Hematopoietic multipotent progenitor cell treated with erythropoietin and hydrocortisone succinate and interleukin-3 and kit ligand, for 6 days (in vitro differentiated cells): ENCODE measurements around the gene CHRNA4.

Experiments used
- DNase-seq: peaks from one replicate; pipeline ENCODE4 v3.0.0-alpha.2; 2015

Gene CHRNA4

DNA sequence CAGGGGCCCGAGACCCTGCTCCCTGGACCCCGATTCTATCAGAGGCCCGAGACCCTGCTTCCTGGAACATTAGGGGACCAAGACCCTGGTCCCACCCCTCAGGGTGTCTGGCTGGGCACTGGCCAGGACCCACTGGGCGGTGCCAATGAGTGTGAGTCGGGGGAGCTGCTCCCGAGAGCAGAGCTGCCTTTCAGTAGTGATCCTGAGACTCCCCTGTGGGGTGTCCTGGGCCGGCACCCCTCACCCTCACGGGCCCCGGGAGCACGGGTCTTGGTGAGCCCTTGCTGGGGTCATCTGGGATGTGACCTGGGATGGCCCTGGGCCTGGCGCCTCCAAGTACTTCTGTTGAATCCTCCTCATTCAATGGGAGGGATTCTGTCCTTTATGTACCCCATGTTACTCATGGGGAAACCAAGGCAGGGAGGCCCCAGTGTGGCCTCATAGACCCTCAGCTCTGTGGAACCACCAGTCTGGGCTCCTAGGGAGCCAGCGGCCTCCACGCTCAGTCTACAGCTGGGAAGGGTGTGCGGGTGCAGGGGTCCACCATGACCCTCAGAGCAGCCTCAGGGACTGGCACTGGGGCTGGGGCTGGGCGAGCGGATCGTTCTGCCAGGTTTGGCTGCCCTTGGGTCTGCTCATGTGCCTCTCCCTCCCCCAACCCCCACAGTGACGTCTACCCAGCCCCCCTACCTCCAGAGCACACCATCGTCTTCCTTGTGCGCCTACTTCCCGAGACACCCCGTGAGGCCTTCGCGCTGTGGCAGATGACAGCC is 42.6 kb downstream of the CHRNA4 start:
- DNase-seq: no peak

DNA sequence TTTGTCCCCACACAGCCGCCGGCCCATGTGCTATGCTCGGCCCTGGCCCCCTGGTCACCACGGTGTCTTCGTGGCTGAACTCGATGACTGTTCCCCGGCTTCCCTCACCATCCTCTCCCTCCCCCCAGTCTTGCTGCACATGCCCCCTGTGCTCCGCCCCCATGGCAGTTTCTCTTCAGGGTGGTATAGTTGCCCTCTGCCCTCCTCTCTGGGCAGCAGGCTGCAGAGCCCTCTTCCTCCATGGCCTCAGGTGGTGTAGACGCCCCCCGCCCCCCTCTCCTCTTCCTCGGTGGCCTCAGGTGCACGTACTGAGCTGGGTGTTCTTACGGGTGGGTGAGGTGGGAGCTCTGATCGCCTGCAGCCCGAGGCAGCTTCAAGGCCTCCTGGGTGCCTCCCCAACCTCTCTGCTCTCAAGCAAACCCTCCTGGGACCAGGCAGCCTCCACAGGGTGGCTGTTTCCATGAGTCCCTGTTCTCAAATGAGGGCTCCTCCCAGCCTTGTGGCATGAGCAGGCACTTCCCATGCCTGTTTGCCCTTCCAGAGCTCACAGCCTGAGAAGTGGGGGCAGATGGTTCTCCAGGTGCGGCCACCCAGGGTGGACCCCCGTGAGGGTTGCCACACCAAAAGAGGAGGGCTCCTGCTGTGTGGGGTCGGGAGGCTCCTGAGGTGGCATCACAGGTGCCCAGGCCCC is 43.4 kb downstream of the CHRNA4 start:
- DNase-seq: no peak

DNA sequence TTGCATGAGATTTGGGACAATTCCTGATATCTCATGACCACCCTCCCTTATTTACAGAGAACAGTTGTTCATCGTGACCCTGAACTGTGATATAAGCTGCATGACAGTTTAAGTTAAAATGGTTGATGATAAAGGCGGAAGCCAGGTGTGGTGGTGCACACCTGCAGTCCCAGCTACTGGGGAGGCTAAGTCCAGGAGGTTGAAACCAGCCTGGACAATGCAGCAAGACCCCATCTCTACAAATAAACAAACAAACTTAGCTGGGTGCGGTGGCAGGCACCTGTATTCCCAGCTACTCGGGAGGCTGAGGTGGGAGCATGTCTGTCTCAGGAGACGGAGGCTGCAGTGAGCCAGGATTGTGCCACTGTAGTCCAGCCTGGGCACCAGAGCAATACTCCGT is 44.1 kb downstream of the CHRNA4 start:
- no peak for DNase-seq

DNA sequence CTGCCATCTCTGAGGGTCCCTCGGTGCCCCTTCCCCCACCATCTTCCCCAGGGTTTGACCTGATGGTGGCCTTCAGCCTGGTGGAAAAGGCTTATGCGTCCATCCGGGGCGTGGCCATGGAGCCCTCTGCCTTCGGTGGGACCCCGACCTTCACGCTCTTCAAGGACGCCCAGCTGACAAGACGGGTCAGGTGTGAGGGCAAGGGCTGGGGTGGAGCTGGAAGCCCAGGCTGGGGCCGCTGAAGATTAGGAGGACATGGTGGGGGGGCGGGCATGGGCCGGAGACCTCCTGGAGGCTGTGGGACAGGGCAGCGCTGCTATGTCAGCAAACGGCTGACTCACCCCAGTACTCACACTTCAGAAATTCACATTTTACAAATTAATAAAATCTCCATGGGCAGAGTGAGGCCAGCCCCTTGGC is 44.6 kb downstream of the CHRNA4 start:
- DNase-seq: no peak

DNA sequence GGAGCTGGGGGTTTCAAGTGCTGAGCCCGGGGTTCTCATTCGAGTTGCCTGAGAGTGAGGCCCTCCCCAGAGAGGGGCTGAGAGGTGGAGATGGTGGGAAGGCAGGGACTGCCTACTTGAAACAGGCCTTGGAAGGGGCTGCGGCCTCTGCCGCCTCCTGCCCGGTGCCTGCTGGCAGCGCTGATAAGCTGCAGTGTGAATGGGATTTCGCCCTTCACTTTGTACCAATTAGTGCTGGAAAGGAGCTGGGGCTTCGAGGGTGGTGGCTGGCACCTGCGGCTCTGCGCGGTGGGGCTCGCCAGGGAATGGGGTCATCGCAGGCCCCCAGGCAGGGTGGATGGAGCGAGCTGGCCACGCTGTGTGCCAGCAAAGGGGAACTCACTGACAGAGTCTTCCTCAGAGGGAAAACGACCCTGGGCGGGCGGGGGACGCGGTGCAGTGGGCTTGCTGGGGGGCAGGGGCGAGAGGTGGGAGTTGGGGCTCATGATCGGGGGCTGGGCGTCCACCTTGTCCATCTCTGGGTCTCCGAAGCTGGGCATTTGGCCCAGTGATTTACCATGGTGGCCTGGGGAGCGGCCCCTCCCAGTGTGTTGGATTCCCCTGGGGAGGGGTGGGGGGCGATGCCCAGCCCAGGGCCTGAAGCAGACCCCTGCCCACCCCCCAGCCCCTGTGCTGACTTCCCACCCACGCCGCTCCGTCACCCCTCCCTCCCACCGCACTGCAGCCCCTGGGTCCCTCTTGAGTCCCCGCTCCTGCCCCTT is 45.2 kb downstream of the CHRNA4 start:
- DNase-seq: no peak

DNA sequence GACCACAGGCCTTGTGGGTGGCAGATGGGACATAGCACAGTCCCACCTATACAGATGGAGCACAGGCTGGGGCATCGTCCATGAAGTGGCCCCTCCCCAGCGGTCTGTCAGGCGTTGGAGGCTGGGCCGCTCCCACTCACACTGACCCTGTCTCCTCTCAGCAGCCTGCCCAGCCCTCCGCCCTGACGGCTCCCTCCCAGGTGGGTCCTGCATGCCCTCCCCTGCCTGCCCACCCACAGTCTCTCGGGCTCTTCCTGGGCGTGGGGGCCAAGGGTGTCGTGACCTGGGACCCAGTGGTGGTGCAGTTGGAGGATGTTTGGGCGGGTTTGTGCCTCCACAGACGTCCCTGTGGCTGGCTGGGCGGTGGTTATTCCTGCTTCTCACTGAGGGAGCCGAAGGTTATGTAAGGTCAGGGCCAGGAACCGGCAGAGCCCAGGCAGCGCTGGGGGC is 45.9 kb downstream of the CHRNA4 start:
- no peak for DNase-seq

DNA sequence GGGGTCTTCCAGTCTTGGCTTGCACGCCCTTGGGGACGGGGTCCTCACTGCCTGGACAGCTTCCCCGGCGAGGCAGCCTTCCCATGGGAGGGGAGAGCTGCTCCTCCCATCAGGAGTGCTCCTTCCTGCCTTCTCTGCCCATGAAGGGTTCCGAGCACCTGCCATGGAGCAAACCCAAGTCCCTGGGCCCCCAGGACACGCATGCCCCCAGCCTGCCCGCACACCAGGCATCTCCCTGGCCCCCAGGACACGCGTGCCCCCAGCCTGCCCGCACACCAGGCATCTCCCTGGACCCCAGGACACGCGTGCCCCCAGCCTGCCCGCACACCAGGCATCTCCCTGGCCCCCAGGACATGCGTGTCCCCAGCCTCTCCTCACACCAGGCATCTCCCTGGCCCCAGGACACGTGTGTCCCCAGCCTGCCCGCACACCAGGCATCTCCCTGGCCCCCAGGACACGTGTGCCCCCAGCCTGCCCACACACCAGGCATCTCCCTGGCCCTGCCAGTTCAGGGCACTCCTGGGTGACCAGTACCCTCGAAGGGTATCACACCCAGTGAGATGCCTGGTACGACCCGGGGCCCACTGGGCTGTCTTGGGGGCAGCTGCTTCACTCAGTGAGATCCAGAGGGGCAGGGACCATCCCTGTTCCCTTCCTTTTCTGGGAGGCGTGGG is 46.4 kb downstream of the CHRNA4 start:
- DNase-seq: no peak

DNA sequence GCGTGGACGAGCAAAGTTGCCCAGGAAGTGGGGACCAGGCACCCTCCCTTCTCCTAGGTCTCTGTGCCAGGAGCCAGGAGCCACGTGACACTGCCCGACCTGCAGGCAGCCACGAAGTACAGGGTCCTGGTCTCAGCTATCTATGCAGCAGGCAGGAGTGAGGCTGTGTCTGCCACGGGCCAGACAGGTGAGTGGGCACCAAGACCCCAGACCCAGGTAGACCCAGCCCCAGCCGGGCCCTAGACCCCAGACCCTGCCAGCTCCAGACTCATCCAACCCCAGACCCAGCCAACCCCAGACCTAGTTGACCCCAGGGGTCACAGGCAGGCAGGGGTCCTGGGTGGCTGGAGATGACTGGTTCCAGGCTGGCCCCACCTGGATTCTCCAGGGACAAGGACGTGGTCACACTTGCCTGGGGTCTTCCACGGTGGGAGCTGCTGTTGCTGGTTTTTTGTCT is 47.1 kb downstream of the CHRNA4 start:
- no peak for DNase-seq

DNA sequence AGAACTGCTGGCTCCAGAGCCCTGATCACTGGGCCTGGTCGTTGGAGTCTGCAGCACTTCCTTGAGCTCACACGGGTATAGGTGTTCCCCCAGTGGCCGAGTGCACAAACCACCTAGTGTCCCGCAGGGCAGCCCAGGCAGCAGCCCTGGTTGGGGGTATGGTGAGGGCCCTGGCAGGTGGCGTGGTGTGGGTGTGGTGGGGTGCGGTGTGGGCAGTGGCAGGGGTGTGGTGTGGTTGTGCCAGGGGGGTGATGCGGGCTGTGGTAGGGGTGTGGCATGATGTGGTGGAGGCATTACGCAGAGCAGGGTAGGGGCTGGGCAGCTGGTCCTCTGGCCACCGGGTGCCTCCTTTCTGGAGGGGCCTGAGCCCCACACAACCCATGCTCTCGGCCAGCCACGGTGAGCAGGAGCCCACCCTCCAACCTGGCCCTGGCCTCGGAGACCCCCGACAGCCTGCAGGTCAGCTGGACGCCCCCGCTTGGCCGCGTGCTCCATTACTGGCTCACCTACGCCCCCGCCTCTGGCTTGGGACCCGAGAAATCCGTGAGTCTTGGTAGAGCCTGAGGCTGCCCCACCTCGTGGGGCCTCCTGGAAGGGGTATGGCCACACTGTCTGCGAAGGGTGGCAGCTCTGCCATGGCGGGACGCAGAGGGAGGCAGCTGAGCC is 47.7 kb downstream of the CHRNA4 start:
- DNase-seq: no peak

DNA sequence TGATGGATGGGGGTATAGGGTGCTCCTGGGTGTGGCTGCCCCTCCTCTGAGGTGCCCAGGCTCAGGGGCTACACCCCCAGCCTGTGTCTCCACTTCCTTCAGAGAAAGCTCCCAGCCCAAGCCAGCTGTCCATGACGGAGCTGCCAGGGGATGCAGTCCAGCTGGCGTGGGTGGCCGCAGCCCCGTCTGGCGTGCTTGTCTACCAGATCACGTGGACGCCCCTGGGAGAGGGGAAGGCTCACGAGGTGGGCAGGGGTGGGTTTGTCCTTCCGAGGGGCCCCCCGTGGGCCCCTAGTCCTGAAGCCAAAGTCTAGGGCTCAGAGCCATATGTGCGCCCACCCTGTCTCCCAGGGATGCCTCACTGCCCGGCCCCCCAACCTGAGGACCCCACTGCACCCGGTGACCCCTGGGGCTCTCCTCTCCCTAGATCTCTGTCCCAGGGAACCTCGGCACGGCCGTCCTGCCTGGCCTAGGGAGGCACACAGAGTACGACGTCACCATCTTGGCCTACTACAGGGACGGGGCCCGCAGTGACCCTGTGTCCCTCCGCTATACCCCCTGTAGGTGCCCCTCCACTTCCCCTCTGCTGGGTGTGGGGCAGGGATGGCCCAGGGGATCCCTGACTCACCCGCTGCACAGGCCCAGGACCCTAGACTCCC is 48.3 kb downstream of the CHRNA4 start:
- no peak for DNase-seq

DNA sequence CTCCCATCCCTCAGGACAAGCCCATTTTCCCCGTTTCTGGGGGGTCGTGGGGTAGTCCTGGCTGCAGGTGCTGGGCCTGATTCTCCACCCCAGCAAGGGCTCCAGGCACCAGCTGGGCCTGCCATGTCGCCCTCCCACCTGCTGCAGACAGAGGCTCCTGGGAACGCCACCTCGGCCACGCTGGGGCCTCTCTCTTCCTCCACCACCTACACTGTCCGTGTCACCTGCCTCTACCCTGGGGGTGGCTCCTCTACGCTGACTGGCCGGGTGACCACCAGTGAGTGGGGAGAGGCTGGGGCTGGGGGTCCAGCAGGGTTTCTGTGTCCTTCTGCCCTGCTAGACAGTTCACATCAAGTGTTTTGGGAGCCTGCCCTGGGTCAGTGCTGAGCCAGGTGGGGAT is 48.9 kb downstream of the CHRNA4 start:
- DNase-seq: no peak

DNA sequence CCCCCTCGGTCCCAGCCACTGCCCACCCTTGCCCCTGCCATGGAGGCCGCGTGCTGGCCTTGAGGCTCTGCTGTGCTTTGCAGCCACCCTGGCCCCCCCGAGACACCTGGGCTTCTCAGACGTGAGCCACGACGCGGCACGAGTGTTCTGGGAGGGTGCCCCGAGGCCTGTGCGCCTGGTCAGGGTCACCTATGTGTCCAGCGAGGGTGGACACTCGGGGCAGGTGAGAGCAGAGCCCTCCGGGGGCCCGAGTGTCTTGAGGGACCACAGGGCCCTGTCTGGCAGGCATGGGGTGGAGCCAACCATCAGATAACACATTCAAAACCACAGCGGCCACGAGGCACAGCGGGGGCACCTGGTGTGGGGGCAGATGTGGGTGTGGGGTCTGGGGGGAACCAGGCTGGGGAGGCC is 49.3 kb downstream of the CHRNA4 start:
- peak; percentile 24 for DNase-seq

DNA sequence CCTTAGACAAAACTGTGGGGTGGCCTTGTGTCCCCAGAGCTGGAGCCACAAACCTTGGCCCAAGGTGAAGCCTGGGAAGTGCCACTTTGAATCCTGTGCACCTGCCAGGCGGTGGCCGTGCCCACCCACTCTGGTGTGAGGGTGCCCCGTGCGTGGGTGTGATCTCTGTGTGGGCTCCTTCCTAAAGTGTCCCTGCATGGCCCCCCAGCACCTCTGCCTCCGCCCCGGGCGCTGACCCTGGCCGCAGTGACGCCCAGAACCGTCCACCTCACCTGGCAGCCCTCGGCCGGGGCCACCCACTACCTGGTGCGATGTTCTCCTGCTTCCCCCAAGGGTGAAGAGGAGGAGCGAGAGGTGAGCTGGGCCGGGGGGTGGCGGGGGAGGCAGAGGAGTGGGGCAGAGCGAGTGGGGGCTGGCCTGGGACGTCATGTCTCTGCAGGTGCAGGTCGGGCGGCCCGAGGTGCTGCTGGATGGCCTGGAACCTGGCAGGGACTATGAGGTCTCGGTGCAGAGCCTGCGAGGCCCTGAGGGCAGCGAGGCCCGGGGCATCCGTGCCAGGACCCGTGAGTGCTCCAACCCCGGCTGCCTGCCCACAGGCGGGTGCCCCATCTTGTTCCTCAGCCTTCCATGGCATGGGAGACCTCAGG is 49.8 kb downstream of the CHRNA4 start:
- no peak for DNase-seq

DNA sequence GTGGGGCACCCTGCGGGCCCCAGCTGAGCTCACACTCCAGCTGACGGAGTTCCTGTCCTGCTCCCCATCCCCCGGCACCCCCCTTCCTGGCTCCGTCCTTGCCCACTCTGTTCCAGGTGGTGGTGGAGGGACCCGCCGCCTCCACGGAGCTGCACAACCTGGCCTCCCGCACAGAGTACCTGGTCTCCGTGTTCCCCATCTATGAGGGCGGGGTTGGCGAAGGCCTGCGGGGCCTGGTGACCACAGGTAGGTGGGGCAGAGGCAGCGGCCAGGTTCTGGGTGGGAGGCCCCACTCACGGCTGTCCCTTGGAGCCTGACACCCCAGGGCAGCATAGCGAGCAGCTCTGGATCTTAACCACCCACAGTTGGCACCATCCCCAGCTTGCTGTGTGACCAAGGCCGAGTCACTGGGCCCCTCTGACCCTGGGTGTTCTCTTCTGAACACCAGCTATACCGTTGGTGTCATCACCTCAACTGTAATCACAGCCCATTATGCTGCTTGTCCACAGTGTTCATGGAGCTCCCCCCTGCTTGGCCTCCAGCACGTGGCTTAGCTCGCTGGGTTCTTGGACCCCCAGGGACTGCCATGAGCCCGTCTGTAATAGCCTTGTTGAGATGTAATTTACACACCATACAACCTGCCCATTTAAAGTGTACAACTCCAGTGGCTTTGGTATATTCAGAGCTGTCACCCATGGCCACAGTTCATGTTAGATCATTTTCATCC is 50.7 kb downstream of the CHRNA4 start:
- DNase-seq: no peak

DNA sequence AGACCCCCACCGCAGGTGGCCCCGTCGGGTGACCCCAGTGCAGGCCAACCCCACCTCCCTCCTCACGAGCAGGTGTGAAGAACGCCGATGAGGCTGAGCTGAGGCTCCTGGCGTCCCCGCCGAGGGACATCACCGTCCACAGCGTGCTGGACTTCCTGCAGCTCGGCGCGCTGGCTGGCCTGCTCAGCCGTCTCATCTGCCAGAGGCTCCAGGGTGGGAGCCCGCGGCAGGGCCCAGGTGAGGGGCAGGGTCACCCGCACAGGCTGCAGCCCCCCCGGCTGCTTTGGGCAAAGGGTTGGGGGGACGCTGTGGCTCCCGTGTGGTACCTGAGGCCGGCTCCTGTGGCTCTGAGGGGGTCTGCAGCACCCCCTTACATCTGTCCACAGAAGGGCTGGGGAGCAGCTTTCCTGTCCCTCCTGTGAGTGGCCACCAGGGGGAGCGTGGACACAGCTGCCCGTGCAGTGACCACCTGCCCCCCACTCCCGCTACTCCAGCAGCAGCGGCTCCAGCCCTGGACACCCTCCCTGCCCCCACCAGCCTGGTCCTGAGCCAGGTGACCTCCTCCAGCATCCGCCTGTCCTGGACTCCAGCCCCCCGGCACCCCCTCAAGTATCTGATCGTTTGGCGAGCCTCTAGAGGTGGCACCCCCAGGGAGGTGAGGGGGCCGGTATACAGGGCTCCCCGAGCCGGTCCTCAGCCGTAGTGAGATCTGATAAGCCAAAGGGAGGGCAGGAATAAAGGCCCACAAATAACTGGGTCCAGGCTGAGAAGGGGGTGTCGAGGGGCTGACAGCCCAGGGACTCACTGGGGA is 51.7 kb downstream of the CHRNA4 start:
- peak; percentile 54 for DNase-seq

DNA sequence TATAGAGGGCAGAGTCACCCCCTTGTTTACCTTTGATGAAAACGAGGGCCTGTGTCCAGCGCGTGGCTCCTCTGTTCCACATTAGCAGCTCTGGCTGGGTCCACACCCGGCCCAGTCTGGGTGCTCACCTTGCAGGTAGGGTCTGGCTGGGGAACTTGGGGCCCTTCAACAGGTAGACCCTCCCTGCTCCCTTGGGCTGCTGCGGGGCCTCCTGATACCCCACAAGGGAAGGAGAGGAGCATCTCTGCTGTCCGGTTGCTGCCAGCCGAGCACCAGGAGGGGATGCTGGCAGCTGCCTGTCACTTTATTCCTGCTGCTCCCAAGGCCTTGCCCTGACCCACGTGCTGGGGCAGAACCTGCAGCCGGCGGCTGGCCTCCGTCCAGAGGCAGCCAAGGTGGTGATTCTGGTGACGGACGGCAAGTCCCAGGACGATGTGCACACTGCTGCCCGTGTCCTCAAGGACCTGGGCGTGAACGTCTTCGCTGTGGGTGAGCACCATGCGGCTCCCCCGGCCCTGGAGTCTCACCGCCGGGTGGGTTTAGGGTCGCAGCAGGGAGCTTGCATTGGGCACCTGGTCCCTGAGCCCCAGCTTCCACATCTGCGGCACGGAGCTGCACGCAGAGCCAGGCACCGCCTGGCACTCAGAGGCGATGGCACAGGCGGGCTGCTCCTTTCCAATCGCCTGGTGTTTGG is 52.8 kb downstream of the CHRNA4 start:
- DNase-seq: no peak

DNA sequence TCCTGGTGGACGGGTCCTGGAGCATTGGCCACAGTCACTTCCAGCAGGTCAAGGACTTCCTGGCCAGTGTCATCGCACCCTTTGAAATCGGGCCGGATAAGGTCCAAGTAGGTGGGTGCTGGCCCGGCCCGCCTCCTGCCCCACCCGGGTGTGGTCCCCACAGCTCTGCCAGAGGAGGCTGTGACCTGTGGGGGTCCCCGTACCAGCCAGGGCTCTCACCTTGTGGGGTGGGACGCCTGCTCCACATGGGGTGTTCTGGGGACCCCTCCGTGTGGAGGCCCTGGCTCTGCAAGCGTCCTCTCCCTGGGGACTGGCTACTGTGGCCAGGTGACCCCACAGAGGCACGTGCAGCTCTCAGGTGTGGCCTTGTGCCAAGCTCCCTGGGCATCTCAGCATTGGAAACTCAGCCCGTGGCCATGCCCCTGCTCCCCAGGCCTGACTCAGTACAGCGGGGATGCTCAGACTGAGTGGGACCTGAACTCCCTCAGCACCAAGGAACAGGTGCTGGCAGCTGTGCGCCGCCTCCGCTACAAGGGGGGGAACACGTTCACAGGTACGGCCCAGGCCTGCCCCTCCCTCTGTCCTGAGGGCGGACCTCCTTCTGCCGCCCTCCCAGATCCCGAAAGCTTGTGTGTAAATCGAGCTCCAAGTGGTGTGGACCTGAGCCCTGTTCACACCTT is 53.5 kb downstream of the CHRNA4 start:
- DNase-seq: no peak
